ENCODE measurements around the gene SMG6. TPM values are rescaled to one million over a fixed set of nuclear protein-coding genes. Genes with fewer than 3 reads are reported as not detected.

SMG6 gene
- total RNA-seq, 1 experiment from 2014 or later, result 36.1 TPM

- BruUV-seq (replicated peaks), result no TSS peak
- ChIA-PET POLR2A (ENCODE audit: low non-redundant PET) (no interaction called here), CTCF (no interaction called here)
- TF ChIP-seq EZH2 (IDR thresholded peaks at IDR 0.05; ENCODE audit: borderline replicate concordance, low read depth, low read length, poor library complexity, severe bottlenecking) (no peak), CTCF (conservative IDR thresholded peaks at IDR 0.05; ENCODE audit: low read depth, low read length) (no peak)
- DNase-seq (ENCODE audit: low spot score), result no peak
- Histone ChIP-seq H3K4me3 (ENCODE audit: low read depth, low read length, poor library complexity, severe bottlenecking) (no peak overlapping the region), H3K4me1 (ENCODE audit: insufficient read depth, low read length, poor library complexity, severe bottlenecking) (no peaks in the 10 kb centered on the region), H3K27ac (ENCODE audit: low read depth, low read length, poor library complexity, severe bottlenecking) (no peak overlapping the region), H3K36me3 (ENCODE audit: insufficient read depth, low read length, poor library complexity, severe bottlenecking) (peaks cover 81% of the 10 kb centered on the region), H3K9me3 (ENCODE audit: low read depth, low read length, poor library complexity, severe bottlenecking) (no peaks in the 10 kb centered on the region), H3K27me3 (replicated peaks; ENCODE audit: insufficient read depth, low read depth, low read length, poor library complexity) (no peaks in the 10 kb centered on the region)
- intact Hi-C loops (cut with micrococcal nuclease; ENCODE audit: unreplicated experiment), result no loop called here
These were observed 8.0 kb downstream of the SMG6 start for GRCh38 chr17:2295575-2295974.

- no peak overlapping the region for H3K27ac ChIP-seq (ENCODE audit: low read depth, low read length, poor library complexity, severe bottlenecking)
- no peaks in the 10 kb centered on the region for H3K27me3 ChIP-seq (replicated peaks; ENCODE audit: insufficient read depth, low read depth, low read length, poor library complexity)
- peaks cover 66% of the 10 kb centered on the region for H3K36me3 ChIP-seq (ENCODE audit: insufficient read depth, low read length, poor library complexity, severe bottlenecking)
- ChIA-PET POLR2A (ENCODE audit: low non-redundant PET) (no interaction called here), CTCF (no interaction called here)
- intact Hi-C loops (cut with micrococcal nuclease; ENCODE audit: unreplicated experiment), result no loop called here
- DNase-seq (ENCODE audit: low spot score), result no peak
- no peak overlapping the region for H3K4me3 ChIP-seq (ENCODE audit: low read depth, low read length, poor library complexity, severe bottlenecking)
- BruUV-seq (replicated peaks), result no TSS peak
- no peaks in the 10 kb centered on the region for H3K9me3 ChIP-seq (ENCODE audit: low read depth, low read length, poor library complexity, severe bottlenecking)
- no peaks in the 10 kb centered on the region for H3K4me1 ChIP-seq (ENCODE audit: insufficient read depth, low read length, poor library complexity, severe bottlenecking)
- no peak for TF ChIP-seq EZH2 (IDR thresholded peaks at IDR 0.05; ENCODE audit: borderline replicate concordance, low read depth, low read length, poor library complexity, severe bottlenecking)
- TF ChIP-seq CTCF (conservative IDR thresholded peaks at IDR 0.05; ENCODE audit: low read depth, low read length), result no peak
These were observed 11.5 kb downstream of the SMG6 start for GRCh38 chr17:2292100-2292499.

GRCh38 chr17:2289878-2290478 lies 13.6 kb downstream of the SMG6 start:
- ChIA-PET CTCF (no interaction called here), POLR2A (ENCODE audit: low non-redundant PET) (no interaction called here)
- H3K9me3 ChIP-seq (ENCODE audit: low read depth, low read length, poor library complexity, severe bottlenecking), result no peaks in the 10 kb centered on the region
- no peak overlapping the region for H3K27ac ChIP-seq (ENCODE audit: low read depth, low read length, poor library complexity, severe bottlenecking)
- intact Hi-C loops (cut with micrococcal nuclease; ENCODE audit: unreplicated experiment), result no loop called here
- no peaks in the 10 kb centered on the region for H3K4me1 ChIP-seq (ENCODE audit: insufficient read depth, low read length, poor library complexity, severe bottlenecking)
- TF ChIP-seq CTCF (conservative IDR thresholded peaks at IDR 0.05; ENCODE audit: low read depth, low read length) (no peak), EZH2 (IDR thresholded peaks at IDR 0.05; ENCODE audit: borderline replicate concordance, low read depth, low read length, poor library complexity, severe bottlenecking) (no peak)
- DNase-seq (ENCODE audit: low spot score), result no peak
- H3K36me3 ChIP-seq (ENCODE audit: insufficient read depth, low read length, poor library complexity, severe bottlenecking), result peaks cover 62% of the 10 kb centered on the region
- H3K4me3 ChIP-seq (ENCODE audit: low read depth, low read length, poor library complexity, severe bottlenecking), result no peak overlapping the region
- BruUV-seq (replicated peaks), result no TSS peak
- no peaks in the 10 kb centered on the region for H3K27me3 ChIP-seq (replicated peaks; ENCODE audit: insufficient read depth, low read depth, low read length, poor library complexity)
